ENCODE results near the gene TSPAN5. TPM values are rescaled to one million over a fixed set of nuclear protein-coding genes. Genes with fewer than 3 reads are reported as not detected.

The TSPAN5 gene
- total and polyA plus RNA-seq, 9 of the 15 experiments (the other 6 are each of a cell fraction or from before 2014, with no cell fraction given) = 0.58 to 6.6 (median 0.73) TPM

GRCh38 chr4:98682719-98683118 lies 24.3 kb upstream of the TSPAN5 start (continued):
- TF ChIP-seq ZMIZ1 (IDR thresholded peaks at IDR 0.05; ENCODE audit: low read depth in 2 of 2, low read length in 2 of 2) (peak in 1 of 2 experiments; percentile 46; a peak in 1 of 4 replicates), KLF16 (IDR thresholded peaks at IDR 0.05) (peak; percentile 78; the same call in 1 of the 2 replicates), HIVEP1 (CRISPR knock-in tag; IDR thresholded peaks at IDR 0.05) (no peak), ZC3H8 (IDR thresholded peaks at IDR 0.05) (no peak), TCF3 (CRISPR knock-in tag; IDR thresholded peaks at IDR 0.05) (peak; percentile 93), EZH2 (IDR thresholded peaks at IDR 0.05; ENCODE audit: borderline replicate concordance, low read depth, low read length) (no peak), ZNF766 (CRISPR knock-in tag; conservative IDR thresholded peaks at IDR 0.05) (0 out of 2 replicates have a peak, but pooled peaks have one; percentile 21), HDAC3 (IDR thresholded peaks at IDR 0.05; ENCODE audit: borderline replicate concordance, partially characterized antibody) (peak; percentile 57), SMAD4 (CRISPR knock-in tag; conservative IDR thresholded peaks at IDR 0.05) (peak; percentile 62), SRSF7 (optimal IDR thresholded peaks at IDR 0.05; ENCODE audit: low read depth, low read length) (no peak), SOX6 (IDR thresholded peaks at IDR 0.05) (peak; percentile 71), NFIC (IDR thresholded peaks at IDR 0.05) (peak; percentile 83), EP300 (IDR thresholded peaks at IDR 0.05; ENCODE audit: low read length) (peak; percentile 89), ARID1B (IDR thresholded peaks at IDR 0.05) (peak; percentile 94), GATA2 (CRISPR knock-in tag; IDR thresholded peaks at IDR 0.05) (peak; percentile 85), MYC (IDR thresholded peaks at IDR 0.05; ENCODE audit: low read depth, low read length) (0 out of 2 replicates have a peak, but pooled peaks have one; percentile 31), MYC (CRISPR knock-in tag; IDR thresholded peaks at IDR 0.05; ENCODE audit: borderline replicate concordance, low read depth) (no peak), PML (IDR thresholded peaks at IDR 0.05; ENCODE audit: low read length) (peak; percentile 90), ZNF592 (IDR thresholded peaks at IDR 0.05) (0 out of 2 replicates have a peak, but pooled peaks have one; percentile 13), STAT5A (IDR thresholded peaks at IDR 0.05; ENCODE audit: borderline replicate concordance, low read length) (peak; percentile 83), ZNF311 (CRISPR knock-in tag; IDR thresholded peaks at IDR 0.05) (no peak)

All from K562 (cell line).